T-helper 2 cell treated with Interferon-gamma antibody and Interleukin-4, amounts not matched to agents 5 μg/mL and 100 μg/mL, for 36 hours (primary cell): ENCODE results near the gene LAMTOR1.
"Not testable (repeated sequence)": the region's sequence is repeated elsewhere in the genome, so short reads cannot be mapped to it uniquely, and the experiment has no call there.

Experiments used
- DNase-seq: peaks from one replicate; pipeline ENCODE4 v3.0.0; 2021; ENCODE audit warnings: low spot score
- H3K27ac Mint-ChIP-seq: one replicate; pipeline ENCODE4 v1.8.0; 2021; ENCODE audit warnings: mild to moderate bottlenecking, mixed read lengths
- H3K27me3 Mint-ChIP-seq: one replicate; pipeline ENCODE4 v1.8.0; 2021; ENCODE audit warnings: low read depth, mixed read lengths
- H3K36me3 Mint-ChIP-seq: one replicate; pipeline ENCODE4 v1.8.0; 2021; ENCODE audit warnings: low read depth, mixed read lengths
- H3K4me1 Mint-ChIP-seq: one replicate; pipeline ENCODE4 v1.8.0; 2021; ENCODE audit warnings: low read depth, mixed read lengths
- H3K4me3 Mint-ChIP-seq: one replicate; pipeline ENCODE4 v1.8.0; 2022; ENCODE audit warnings: mild to moderate bottlenecking, moderate library complexity, mixed read lengths
- H3K9me3 Mint-ChIP-seq: one replicate; pipeline ENCODE4 v1.8.0; 2021; ENCODE audit warnings: mixed read lengths

Gene LAMTOR1

GRCh38 chr11:72102946-72103753 lies at the start of gene LAMTOR1:
TSS of gene LAMTOR1 (minus strand) at chr11:72103297. CDS start at chr11:72103224, 73 bp downstream.
- Mint-ChIP-seq H3K4me3 (peak within 1 kb of the TSS; percentile 95), H3K9me3 (no peaks in the 10 kb centered on the region), H3K4me1 (peaks cover 34% of the 10 kb centered on the region), H3K27ac (peak within 1 kb of the TSS; percentile 81), H3K27me3 (no peaks in the 10 kb centered on the region), H3K36me3 (peaks cover 25% of the 10 kb centered on the region)
- peak; percentile 97 for DNase-seq

DNA sequence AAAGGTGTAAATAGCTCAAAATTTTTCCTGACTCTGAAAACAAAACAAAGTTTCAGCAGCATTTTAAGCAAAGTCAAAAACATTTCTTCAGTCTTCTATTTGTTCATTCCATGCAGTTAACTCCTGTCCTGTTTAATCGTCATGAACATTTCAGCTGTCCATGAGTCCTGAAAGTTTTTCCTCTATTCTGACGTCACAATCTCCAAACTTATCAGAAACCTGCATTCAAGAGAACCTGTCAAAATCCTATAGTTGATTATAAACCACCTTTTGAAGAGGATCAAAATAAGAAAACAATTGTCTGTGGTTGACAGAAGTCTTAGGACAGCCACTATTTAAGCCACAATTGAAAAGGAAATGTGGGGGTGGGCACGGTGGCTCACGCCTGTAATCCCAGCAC lies 47.8 kb upstream of the LAMTOR1 start:
- no peak overlapping the region for H3K4me3 Mint-ChIP-seq
- H3K27ac Mint-ChIP-seq, result no peak overlapping the region
- H3K4me1 Mint-ChIP-seq, result no peaks in the 10 kb centered on the region
- no peaks in the 10 kb centered on the region for H3K9me3 Mint-ChIP-seq
- H3K27me3 Mint-ChIP-seq, result peaks cover 15% of the 10 kb centered on the region
- DNase-seq, result no peak
- no peaks in the 10 kb centered on the region for H3K36me3 Mint-ChIP-seq

GRCh38 chr11:72146625-72147024 lies 43.5 kb upstream of the LAMTOR1 start:
- no peak overlapping the region for H3K27ac Mint-ChIP-seq
- H3K4me3 Mint-ChIP-seq, result no peak overlapping the region
- no peaks in the 10 kb centered on the region for H3K36me3 Mint-ChIP-seq
- H3K27me3 Mint-ChIP-seq, result peaks cover 7% of the 10 kb centered on the region
- H3K9me3 Mint-ChIP-seq, result no peaks in the 10 kb centered on the region
- H3K4me1 Mint-ChIP-seq, result peaks cover 12% of the 10 kb centered on the region
- no peak for DNase-seq

GRCh38 chr11:72144807-72145565 lies 41.9 kb upstream of the LAMTOR1 start:
- Mint-ChIP-seq H3K27ac (no peak overlapping the region), H3K27me3 (peaks cover 3% of the 10 kb centered on the region), H3K4me3 (no peak overlapping the region), H3K36me3 (no peaks in the 10 kb centered on the region), H3K4me1 (peaks cover 25% of the 10 kb centered on the region), H3K9me3 (no peaks in the 10 kb centered on the region)
- DNase-seq, result no peak

GRCh38 chr11:72142543-72142942 lies 39.4 kb upstream of the LAMTOR1 start:
- H3K27ac Mint-ChIP-seq, H3K27me3 Mint-ChIP-seq, H3K4me3 Mint-ChIP-seq, H3K9me3 Mint-ChIP-seq, DNase-seq, H3K36me3 Mint-ChIP-seq: not testable (repeated sequence)
- peaks cover 28% of the 10 kb centered on the region for H3K4me1 Mint-ChIP-seq

GRCh38 chr11:72142086-72142485 lies 39.0 kb upstream of the LAMTOR1 start:
- not testable (repeated sequence) for H3K9me3 Mint-ChIP-seq, DNase-seq, H3K27ac Mint-ChIP-seq, H3K27me3 Mint-ChIP-seq, H3K36me3 Mint-ChIP-seq, H3K4me3 Mint-ChIP-seq
- H3K4me1 Mint-ChIP-seq, result peaks cover 28% of the 10 kb centered on the region

- H3K9me3 Mint-ChIP-seq, result no peaks in the 10 kb centered on the region
- no peaks in the 10 kb centered on the region for H3K27me3 Mint-ChIP-seq
- peak overlapping the region; percentile 75 for H3K27ac Mint-ChIP-seq
- H3K36me3 Mint-ChIP-seq, result peaks cover 2% of the 10 kb centered on the region
- DNase-seq, result peak; percentile 76
- peak overlapping the region; percentile 41 for H3K4me3 Mint-ChIP-seq
- peaks cover 30% of the 10 kb centered on the region for H3K4me1 Mint-ChIP-seq
These were observed 38.0 kb upstream of the LAMTOR1 start for GRCh38 chr11:72141066-72141465.

GRCh38 chr11:72140661-72141060 lies 37.6 kb upstream of the LAMTOR1 start:
- Mint-ChIP-seq H3K4me3 (peak overlapping the region; percentile 41), H3K4me1 (peaks cover 30% of the 10 kb centered on the region), H3K27ac (peak overlapping the region; percentile 75), H3K9me3 (no peaks in the 10 kb centered on the region), H3K27me3 (no peaks in the 10 kb centered on the region), H3K36me3 (peaks cover 2% of the 10 kb centered on the region)
- DNase-seq, result no peak

DNA sequence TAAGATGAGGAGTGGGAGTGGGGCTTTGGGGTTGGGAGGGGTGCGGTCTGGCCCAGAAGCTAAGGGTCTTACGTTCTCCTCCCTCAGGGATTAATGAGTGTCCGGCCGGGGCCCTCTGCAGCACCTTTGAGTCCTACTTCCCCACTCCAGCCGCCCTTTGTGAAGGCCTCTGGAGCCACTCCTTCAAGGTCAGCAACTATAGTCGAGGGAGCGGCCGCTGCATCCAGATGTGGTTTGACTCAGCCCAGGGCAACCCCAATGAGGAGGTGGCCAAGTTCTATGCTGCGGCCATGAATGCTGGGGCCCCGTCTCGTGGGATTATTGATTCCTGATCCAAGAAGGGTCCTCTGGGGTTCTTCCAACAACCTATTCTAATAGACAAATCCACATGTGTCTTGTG lies 36.4 kb upstream of the LAMTOR1 start:
- Mint-ChIP-seq H3K9me3 (no peaks in the 10 kb centered on the region), H3K27ac (no peak overlapping the region)

GRCh38 chr11:72138821-72139390 lies 35.8 kb upstream of the LAMTOR1 start:
- no peaks in the 10 kb centered on the region for H3K27me3 Mint-ChIP-seq
- no peak for DNase-seq
- H3K4me3 Mint-ChIP-seq, result no peak overlapping the region
- H3K9me3 Mint-ChIP-seq, result no peaks in the 10 kb centered on the region
- H3K36me3 Mint-ChIP-seq, result peaks cover 2% of the 10 kb centered on the region
- peaks cover 28% of the 10 kb centered on the region for H3K4me1 Mint-ChIP-seq
- no peak overlapping the region for H3K27ac Mint-ChIP-seq

More for the DNA sequence above, 36.4 kb upstream of the LAMTOR1 start:
- Mint-ChIP-seq H3K4me1 (peaks cover 30% of the 10 kb centered on the region), H3K4me3 (no peak overlapping the region), H3K27me3 (no peaks in the 10 kb centered on the region), H3K36me3 (peaks cover 2% of the 10 kb centered on the region)
- no peak for DNase-seq

DNA sequence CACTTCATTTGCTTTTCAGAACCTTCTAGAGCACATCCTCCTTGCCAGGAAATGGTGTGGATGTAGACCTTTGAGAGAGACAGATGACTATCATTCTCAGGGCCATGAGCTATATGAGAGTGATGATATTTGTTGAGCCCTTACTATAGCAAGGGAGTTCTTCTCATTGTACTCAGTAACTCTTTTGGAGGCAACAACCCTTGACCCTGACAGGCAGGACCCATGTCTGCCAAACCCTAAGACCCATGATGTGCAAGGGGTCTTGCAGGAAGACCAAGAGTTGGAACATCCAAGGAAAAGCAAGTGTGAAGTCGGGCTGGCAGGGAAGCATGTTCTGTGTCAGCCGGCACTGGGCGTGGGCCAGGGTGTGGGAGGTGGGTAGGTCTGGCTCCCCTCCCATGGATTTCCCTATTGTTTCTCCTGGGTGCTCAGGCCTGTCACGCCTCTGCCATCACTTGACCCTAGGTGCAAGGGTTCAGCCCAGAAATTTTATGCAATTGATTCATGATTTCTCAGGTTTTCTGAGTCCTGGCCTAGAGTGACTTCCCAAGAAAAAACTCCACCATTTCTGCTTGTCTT lies 33.7 kb upstream of the LAMTOR1 start:
- Mint-ChIP-seq H3K4me3 (no peak overlapping the region), H3K27me3 (peaks cover 12% of the 10 kb centered on the region), H3K27ac (no peak overlapping the region), H3K9me3 (no peaks in the 10 kb centered on the region), H3K36me3 (peaks cover 2% of the 10 kb centered on the region), H3K4me1 (peaks cover 20% of the 10 kb centered on the region)
- no peak for DNase-seq

- DNase-seq, result no peak
- no peak overlapping the region for H3K4me3 Mint-ChIP-seq
- H3K27me3 Mint-ChIP-seq, result peaks cover 19% of the 10 kb centered on the region
- H3K4me1 Mint-ChIP-seq, result peaks cover 13% of the 10 kb centered on the region
- H3K9me3 Mint-ChIP-seq, result no peaks in the 10 kb centered on the region
- no peak overlapping the region for H3K27ac Mint-ChIP-seq
- peaks cover 2% of the 10 kb centered on the region for H3K36me3 Mint-ChIP-seq
These were observed 33.0 kb upstream of the LAMTOR1 start for GRCh38 chr11:72135891-72136683.

- peaks cover 19% of the 10 kb centered on the region for H3K27me3 Mint-ChIP-seq
- H3K27ac Mint-ChIP-seq, H3K4me3 Mint-ChIP-seq, H3K36me3 Mint-ChIP-seq, H3K9me3 Mint-ChIP-seq, H3K4me1 Mint-ChIP-seq, DNase-seq: not testable (repeated sequence)
These were observed 32.4 kb upstream of the LAMTOR1 start, which contains the start of gene FOLR3 for GRCh38 chr11:72135473-72135872. TSS of gene FOLR3 (plus strand) at chr11:72135725. CDS start at chr11:72135953, 228 bp downstream.
